B cell (primary cell): Measurements from ENCODE around the gene AIMP1. TPM values are rescaled to one million over a fixed set of nuclear protein-coding genes. Genes with fewer than 3 reads are reported as not detected.

Experiments
- ATAC-seq: fragments of 200-7000 bp; cut with Tn5 transposase; one replicate; pipeline ENCODE4 v1.10.0; 2021; ENCODE audit warnings: low read depth, mild to moderate bottlenecking, moderate number of reproducible peaks, moderate library complexity
- CTCF ChIA-PET: fragments of 350-600 bp; sonication (Branson Sonifier 250); formaldehyde crosslinking; loops from one replicate; lab custom pipeline; 2021; ENCODE audit warnings: antibody characterized with exemption, inconsistent platforms; lab: Charles Lee
- POLR2A ChIA-PET: fragments of 350-600 bp; sonication (Branson Sonifier 250); formaldehyde crosslinking; loops from one replicate; lab custom pipeline; 2021; ENCODE audit warnings: antibody characterized with exemption; lab: Charles Lee
- DNase-seq: peaks from one replicate; pipeline ENCODE4 v3.0.0; 2013
- H2AFZ ChIP-seq: 2 replicates; pipeline ENCODE4 v1.6.1; 2012; ENCODE audit warnings: mild to moderate bottlenecking, low read depth, low read length; ENCODE audit not compliant: insufficient read depth, poor library complexity, severe bottlenecking
- H3K27ac ChIP-seq, 2 donors: 1 replicate in 1 of 2; 2 replicates in 1 of 2; pipeline ENCODE4 v1.5.1; 2012 to 2013; ENCODE audit warnings: low read length in 2 of 2, mild to moderate bottlenecking in 2 of 2, moderate library complexity in 1 of 2
- H3K27me3 ChIP-seq, 4 experiments: fragments of 200-600 bp in 1 of 4; sonication (generic) in 1 of 4; replicated peaks in 1 of 4; 1 replicate in 2 of 4; 2 replicates in 2 of 4; pipeline versions ENCODE4 v1.6.1 to v1.7.0; 2013 to 2016; ENCODE audit warnings: low read length in 3 of 4, mild to moderate bottlenecking in 2 of 4, mixed read lengths in 1 of 4, moderate library complexity in 1 of 4; ENCODE audit not compliant: insufficient read depth in 4 of 4, control insufficient read depth in 3 of 4; ENCODE audit errors: control extremely low read depth in 1 of 4
- H3K36me3 ChIP-seq, 2 experiments: replicated peaks in 1 of 2; 1 replicate in 1 of 2; 2 replicates in 1 of 2; pipeline versions ENCODE4 v1.6.1 to v1.7.1; 2013; ENCODE audit warnings: low read length in 1 of 2; ENCODE audit not compliant: insufficient read depth in 2 of 2, control insufficient read depth in 1 of 2; ENCODE audit errors: control extremely low read depth in 1 of 2, extremely low read depth in 1 of 2
- H3K4me1 ChIP-seq, 2 donors: fragments of 200-600 bp in 1 of 2; sonication (generic) in 1 of 2; 1 replicate in 1 of 2; 2 replicates in 1 of 2; pipeline versions ENCODE4 v1.5.1 to v1.6.1; 2013 to 2017; ENCODE audit warnings: low read length in 2 of 2; ENCODE audit not compliant: control insufficient read depth in 2 of 2, insufficient read depth in 2 of 2
- H3K4me2 ChIP-seq: replicated peaks from 2 replicates; pipeline ENCODE3; 2012; ENCODE audit warnings: mild to moderate bottlenecking, low read depth, low read length; ENCODE audit not compliant: poor library complexity, severe bottlenecking
- H3K4me3 ChIP-seq, 5 experiments: fragments of 200-600 bp in 1 of 5; sonication (generic) in 1 of 5; 1 replicate in 3 of 5; 2 replicates in 2 of 5; pipeline versions ENCODE4 v1.5.1 to v1.7.0; 2011 to 2016; ENCODE audit warnings: low read length in 4 of 5, mild to moderate bottlenecking in 4 of 5, low read depth in 2 of 5, control low read depth in 1 of 5, moderate library complexity in 1 of 5; ENCODE audit not compliant: insufficient read depth in 1 of 5; ENCODE audit errors: control extremely low read depth in 1 of 5, extremely low read depth in 1 of 5
- H3K79me2 ChIP-seq: fragments of 200-600 bp; sonication (generic); one replicate; pipeline ENCODE4 v1.6.0; 2016; ENCODE audit warnings: low read length; ENCODE audit not compliant: control insufficient read depth, insufficient read depth
- H3K9ac ChIP-seq: fragments of 200-600 bp; sonication (generic); 2 replicates; pipeline ENCODE4 v1.6.1; 2017; ENCODE audit warnings: mild to moderate bottlenecking, low read length, moderate library complexity
- H3K9me3 ChIP-seq, 3 donors: one replicate each; pipeline versions ENCODE4 v1.6.1 to v1.7.1; 2013; ENCODE audit warnings: low read length in 2 of 3; ENCODE audit not compliant: control insufficient read depth in 2 of 3, insufficient read depth in 1 of 3; ENCODE audit errors: control extremely low read depth in 1 of 3
- H4K20me1 ChIP-seq: 2 replicates; pipeline ENCODE4 v1.6.0; 2012; ENCODE audit warnings: mild to moderate bottlenecking, low read length; ENCODE audit not compliant: insufficient read depth, control insufficient read depth, poor library complexity, severe bottlenecking
- H3K27ac Mint-ChIP-seq: one replicate; pipeline ENCODE4 v1.8.0; 2021; ENCODE audit warnings: mixed read lengths
- H3K27me3 Mint-ChIP-seq: one replicate; pipeline ENCODE4 v1.8.0; 2021; ENCODE audit warnings: mixed read lengths
- H3K4me1 Mint-ChIP-seq: one replicate; pipeline ENCODE4 v1.8.0; 2021; ENCODE audit warnings: mixed read lengths
- H3K4me3 Mint-ChIP-seq: one replicate; pipeline ENCODE4 v1.8.0; 2021; ENCODE audit warnings: mixed read lengths
- H3K9me3 Mint-ChIP-seq: one replicate; pipeline ENCODE4 v1.8.0; 2022; ENCODE audit warnings: mixed read lengths; ENCODE audit not compliant: insufficient read depth
- EZH2 ChIP-seq: IDR thresholded peaks from 2 replicates; pipeline ENCODE4 v1.6.1; 2012; ENCODE audit warnings: borderline replicate concordance, low read depth, mild to moderate bottlenecking, moderate library complexity, low read length; ENCODE audit not compliant: insufficient read depth, poor library complexity, severe bottlenecking
- WGBS: methylation state at CpG from one replicate; pipeline ENCODE4 v1.1.5; 2013; ENCODE audit warnings: missing lambda C conversion rate; ENCODE audit not compliant: insufficient coverage; 5-methylcytosine and 5-hydroxymethylcytosine counted together
- intact Hi-C: fragments of 100-400 bp; cut with micrococcal nuclease; formaldehyde crosslinking; loops from one replicate; pipeline ENCODE4 v1.10.0; 2022
- polyA plus RNA-seq: library from polyadenylated mRNA; depleted of rRNA; stranded (reverse); fragments of >200 nt; gene quantifications from 2 replicates; pipeline ENCODE4 v1.2.3, GENCODE V29; 2012
- total RNA-seq, 2 donors: library from RNA; stranded (reverse); fragments of 120-200 nt in 1 of 2; gene quantifications; 1 replicate in 1 of 2; 2 replicates in 1 of 2; pipeline versions ENCODE4 v1.2.3 to v1.2.4, GENCODE V29; 2013 to 2022
- TF ChIP-seq, protein P1 (sequence below): fragments of 200-600 bp; IDR thresholded peaks from one replicate; pipeline ENCODE4 v1.8.0; 2022; ENCODE audit warnings: antibody characterized with exemption, mild to moderate bottlenecking

Gene AIMP1
- total and polyA plus RNA-seq, 2 donors (not counting 1 experiment from before 2014, with no cell fraction given), result 12.0 to 49.7 TPM

- Histone ChIP-seq H3K36me3 (peaks cover 4 to 6% of the 10 kb centered on the region in 2 experiments), H3K4me1 (no peaks in the 10 kb centered on the region), H3K27me3 (no peaks in the 10 kb centered on the region), H4K20me1 (no peaks in the 10 kb centered on the region), H3K9me3 (peaks cover 0 to 3% (median 0%) of the 10 kb centered on the region in 3 donors), H3K27ac (no peak overlapping the region), H2AFZ (no peak overlapping the region), H3K9ac (no peak overlapping the region), H3K4me2 (no peak overlapping the region), H3K79me2 (peaks cover 6% of the 10 kb centered on the region), H3K4me3 (no peak overlapping the region)
- Mint-ChIP-seq H3K27me3 (no peaks in the 10 kb centered on the region), H3K4me3 (no peak overlapping the region), H3K9me3 (no peaks in the 10 kb centered on the region), H3K27ac (no peak overlapping the region), H3K4me1 (no peaks in the 10 kb centered on the region)
- ATAC-seq (no peak), DNase-seq (no peak)
- intact Hi-C loops, result no loop called here
- no peak for TF ChIP-seq EZH2
- TF ChIP-seq, protein P1, sequence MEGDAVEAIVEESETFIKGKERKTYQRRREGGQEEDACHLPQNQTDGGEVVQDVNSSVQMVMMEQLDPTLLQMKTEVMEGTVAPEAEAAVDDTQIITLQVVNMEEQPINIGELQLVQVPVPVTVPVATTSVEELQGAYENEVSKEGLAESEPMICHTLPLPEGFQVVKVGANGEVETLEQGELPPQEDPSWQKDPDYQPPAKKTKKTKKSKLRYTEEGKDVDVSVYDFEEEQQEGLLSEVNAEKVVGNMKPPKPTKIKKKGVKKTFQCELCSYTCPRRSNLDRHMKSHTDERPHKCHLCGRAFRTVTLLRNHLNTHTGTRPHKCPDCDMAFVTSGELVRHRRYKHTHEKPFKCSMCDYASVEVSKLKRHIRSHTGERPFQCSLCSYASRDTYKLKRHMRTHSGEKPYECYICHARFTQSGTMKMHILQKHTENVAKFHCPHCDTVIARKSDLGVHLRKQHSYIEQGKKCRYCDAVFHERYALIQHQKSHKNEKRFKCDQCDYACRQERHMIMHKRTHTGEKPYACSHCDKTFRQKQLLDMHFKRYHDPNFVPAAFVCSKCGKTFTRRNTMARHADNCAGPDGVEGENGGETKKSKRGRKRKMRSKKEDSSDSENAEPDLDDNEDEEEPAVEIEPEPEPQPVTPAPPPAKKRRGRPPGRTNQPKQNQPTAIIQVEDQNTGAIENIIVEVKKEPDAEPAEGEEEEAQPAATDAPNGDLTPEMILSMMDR, result no peak
- CTCF ChIA-PET, result no interaction called here
- no CpG with 5 or more reads among the region's 3 CpGs for WGBS
- POLR2A ChIA-PET, result no interaction called here
Observed at GRCh38 chr4:106284227-106284626, 32.1 kb upstream of the AIMP1 start.

DNA sequence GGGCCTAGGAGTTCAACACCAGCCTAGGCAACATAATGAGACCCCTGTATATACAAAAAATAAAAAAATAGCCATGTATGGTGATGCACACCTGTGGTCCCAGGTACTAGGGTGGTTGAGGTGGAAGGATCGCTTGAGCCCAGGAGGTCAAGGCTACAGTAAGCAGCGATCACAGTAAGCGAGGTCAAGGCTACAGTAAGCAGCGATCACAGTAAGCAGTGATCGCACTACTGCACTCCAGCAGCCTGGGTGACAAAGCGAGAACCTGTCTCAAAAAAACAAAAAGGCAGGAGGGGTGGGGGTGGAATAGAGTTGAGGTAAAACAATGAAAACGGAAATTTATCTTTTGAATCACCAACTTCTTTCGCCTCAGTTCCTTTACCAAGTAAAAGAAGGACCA, 29.7 kb upstream of the AIMP1 start:
- no peak overlapping the region for H3K27ac Mint-ChIP-seq
- H4K20me1 ChIP-seq, result no peaks in the 10 kb centered on the region
- no peak overlapping the region for H2AFZ ChIP-seq
- H3K27ac ChIP-seq, result no peak overlapping the region
- no peak for TF ChIP-seq EZH2
- TF ChIP-seq, protein P1, result no peak
- H3K79me2 ChIP-seq, result peaks cover 6% of the 10 kb centered on the region
- CTCF ChIA-PET, result no interaction called here
- H3K27me3 Mint-ChIP-seq, result no peaks in the 10 kb centered on the region
- no peaks in the 10 kb centered on the region for H3K9me3 Mint-ChIP-seq
- no peak overlapping the region for H3K4me2 ChIP-seq
- no peak for ATAC-seq
- H3K4me3 Mint-ChIP-seq, result no peak overlapping the region
- no peaks in the 10 kb centered on the region for H3K4me1 Mint-ChIP-seq
- 100% methylated on average over 5 of the region's 8 CpGs for WGBS
- no peak overlapping the region for H3K9ac ChIP-seq
- no peaks in the 10 kb centered on the region for H3K4me1 ChIP-seq
- H3K9me3 ChIP-seq, result peaks cover 0 to 3% (median 0%) of the 10 kb centered on the region in 3 donors
- H3K36me3 ChIP-seq, result peaks cover 7 to 10% of the 10 kb centered on the region in 2 experiments
- POLR2A ChIA-PET, result no interaction called here
- H3K27me3 ChIP-seq, result no peaks in the 10 kb centered on the region
- H3K4me3 ChIP-seq, result no peak overlapping the region
- intact Hi-C loops, result no loop called here
- DNase-seq, result no peak
